IMR-90 (cell line): ENCODE data around the gene GPC5. TPM values are rescaled to one million over a fixed set of nuclear protein-coding genes. Genes with fewer than 3 reads are reported as not detected.

Source experiments
- ATAC-seq: fragments of 200-7000 bp; cut with Tn5 transposase; 2 replicates; pipeline ENCODE4 v1.9.1; 2020; ENCODE audit warnings: low read depth, mild to moderate bottlenecking, moderate library complexity
- BruUV-seq: library from RNA; stranded (reverse); fragments of 400-500 nt; replicated peaks from 2 replicates; lab custom pipeline; 2021; lab: Mats Ljungman, UMichigan
- CTCF ChIA-PET: fragments of 300-600 bp; formaldehyde crosslinking; extraction: SDS; loops from one replicate; lab custom pipeline; 2021; ENCODE audit warnings: antibody characterized with exemption; lab: Yijun Ruan, JAX
- POLR2A ChIA-PET: fragments of 300-600 bp; sonication (Branson Sonifier 250); formaldehyde crosslinking; loops from one replicate; lab custom pipeline; 2022; ENCODE audit warnings: antibody characterized with exemption; ENCODE audit not compliant: unreplicated experiment; lab: Charles Lee
- DNase-seq: peaks from one replicate; pipeline ENCODE4 v3.0.0; 2013
- H2AFZ ChIP-seq: replicated peaks from 2 replicates; pipeline ENCODE3; 2013; ENCODE audit warnings: low read length, mild to moderate bottlenecking; ENCODE audit not compliant: poor library complexity
- H2AK5ac ChIP-seq: 2 replicates; pipeline ENCODE4 v1.6.1; 2013; ENCODE audit warnings: low read depth, low read length, inconsistent platforms
- H2AK9ac ChIP-seq: replicated peaks from 2 replicates; pipeline ENCODE3; 2013; ENCODE audit warnings: mild to moderate bottlenecking, low read depth, low read length, moderate library complexity; ENCODE audit not compliant: poor library complexity
- H2BK120ac ChIP-seq: 2 replicates; pipeline ENCODE4 v1.6.1; 2013; ENCODE audit warnings: low read depth, low read length, inconsistent platforms
- H2BK15ac ChIP-seq: 3 replicates; pipeline ENCODE4 v1.6.1; 2013; ENCODE audit warnings: low read depth, low read length, inconsistent platforms
- H2BK20ac ChIP-seq: 2 replicates; pipeline ENCODE4 v1.6.1; 2013; ENCODE audit warnings: low read depth, mild to moderate bottlenecking, inconsistent platforms, low read length, moderate library complexity
- H2BK5ac ChIP-seq: 2 replicates; pipeline ENCODE4 v1.6.1; 2013; ENCODE audit warnings: mild to moderate bottlenecking, low read depth, low read length, inconsistent platforms; ENCODE audit not compliant: poor library complexity, severe bottlenecking
- H3K14ac ChIP-seq: replicated peaks from 2 replicates; pipeline ENCODE4 v1.6.1; 2013; ENCODE audit warnings: low read depth, low read length, inconsistent platforms
- H3K18ac ChIP-seq: 2 replicates; pipeline ENCODE4 v1.6.1; 2013; ENCODE audit warnings: low read depth, low read length, control low read depth
- H3K23ac ChIP-seq: 2 replicates; pipeline ENCODE4 v1.6.1; 2013; ENCODE audit warnings: low read depth, low read length, inconsistent platforms
- H3K27ac ChIP-seq: 2 replicates; pipeline ENCODE4 v1.5.1; 2013; ENCODE audit warnings: mild to moderate bottlenecking, control low read depth, low read length; ENCODE audit not compliant: insufficient read depth
- H3K27me3 ChIP-seq: 2 replicates; pipeline ENCODE4 v1.6.1; 2013; ENCODE audit warnings: low read length; ENCODE audit not compliant: control insufficient read depth, insufficient read depth
- H3K36me3 ChIP-seq: 2 replicates; pipeline ENCODE4 v1.6.1; 2013; ENCODE audit warnings: low read length, mixed read lengths; ENCODE audit not compliant: control insufficient read depth, insufficient read depth
- H3K4ac ChIP-seq: 2 replicates; pipeline ENCODE4 v1.6.1; 2013; ENCODE audit warnings: low read depth, low read length, inconsistent platforms
- H3K4me1 ChIP-seq: 2 replicates; pipeline ENCODE4 v1.6.1; 2013; ENCODE audit warnings: low read length, mixed read lengths; ENCODE audit not compliant: control insufficient read depth, insufficient read depth
- H3K4me2 ChIP-seq: 2 replicates; pipeline ENCODE4 v1.6.1; 2013; ENCODE audit warnings: low read depth, mild to moderate bottlenecking, control low read depth, low read length, moderate library complexity
- H3K4me3 ChIP-seq: 2 replicates; pipeline ENCODE4 v1.5.1; 2013; ENCODE audit warnings: low read depth, mild to moderate bottlenecking, control low read depth, low read length, moderate library complexity; ENCODE audit not compliant: insufficient read depth
- H3K56ac ChIP-seq: 2 replicates; pipeline ENCODE4 v1.6.1; 2013; ENCODE audit warnings: low read length, inconsistent platforms; ENCODE audit not compliant: insufficient read depth; ENCODE audit errors: extremely low read depth
- H3K79me1 ChIP-seq, 2 experiments: 2 replicates each; pipeline ENCODE4 v1.6.1; 2013; ENCODE audit warnings: low read length in 2 of 2, inconsistent platforms in 1 of 2, low read depth in 1 of 2
- H3K9ac ChIP-seq: 2 replicates; pipeline ENCODE4 v1.6.1; 2013; ENCODE audit warnings: low read depth, low read length, control low read depth
- H3K9me1 ChIP-seq: 2 replicates; pipeline ENCODE4 v1.6.1; 2013; ENCODE audit warnings: low read length, inconsistent platforms; ENCODE audit not compliant: insufficient read depth
- H3K9me3 ChIP-seq: 2 replicates; pipeline ENCODE4 v1.6.1; 2013; ENCODE audit warnings: low read length; ENCODE audit not compliant: control insufficient read depth, insufficient read depth
- H4K20me1 ChIP-seq: 2 replicates; pipeline ENCODE4 v1.6.1; 2013; ENCODE audit warnings: low read length, inconsistent platforms; ENCODE audit not compliant: insufficient read depth
- H4K5ac ChIP-seq: 2 replicates; pipeline ENCODE4 v1.6.1; 2013; ENCODE audit warnings: mild to moderate bottlenecking, low read depth, low read length, control low read depth
- H4K8ac ChIP-seq, 2 experiments: 2 replicates each; pipeline ENCODE4 v1.6.1; 2013; ENCODE audit warnings: low read depth in 2 of 2, low read length in 2 of 2, control low read depth in 1 of 2, inconsistent platforms in 1 of 2
- H4K91ac ChIP-seq: 2 replicates; pipeline ENCODE4 v1.6.1; 2013; ENCODE audit warnings: low read depth, low read length, inconsistent platforms; ENCODE audit not compliant: insufficient read depth
- CEBPB ChIP-seq: IDR thresholded peaks from 2 replicates; pipeline ENCODE4 v1.6.1; 2012; ENCODE audit warnings: low read depth, low read length, improper control_type of control experiment
- CHD1 ChIP-seq: IDR thresholded peaks from 2 replicates; pipeline ENCODE4 v1.6.1; 2012; ENCODE audit warnings: low read depth, low read length, improper control_type of control experiment
- MAZ ChIP-seq: IDR thresholded peaks from 2 replicates; pipeline ENCODE4 v1.6.1; 2012; ENCODE audit warnings: low read depth, mild to moderate bottlenecking, low read length, improper control_type of control experiment, moderate library complexity, borderline replicate concordance
- RFX5 ChIP-seq: IDR thresholded peaks from 2 replicates; pipeline ENCODE4 v1.8.0; 2012; ENCODE audit warnings: low read depth, mild to moderate bottlenecking, low read length, moderate library complexity
- WGBS, 2 experiments: methylation state at CpG; one replicate each; pipeline versions ENCODE4 v1.1.5 to v1.1.7; 2013; ENCODE audit warnings: missing lambda C conversion rate in 2 of 2; ENCODE audit not compliant: insufficient read length in 1 of 2; ENCODE audit errors: extremely low coverage in 2 of 2; 5-methylcytosine and 5-hydroxymethylcytosine counted together
- dilution Hi-C: fragments of 300-500 bp; cut with HindIII; formaldehyde crosslinking; loops from one replicate; pipeline ENCODE4 v1.14.3; 2018; ENCODE audit warnings: low sequenced_read_pairs; ENCODE audit not compliant: unreplicated experiment
- in situ Hi-C: fragments of 300-500 bp; cut with MboI; formaldehyde crosslinking; loops from 3 replicates; pipeline ENCODE4 v1.14.3; 2019; ENCODE audit warnings: low sequenced_read_pairs, inconsistent platforms, mixed read lengths
- intact Hi-C: fragments of 100-400 bp; cut with micrococcal nuclease; formaldehyde crosslinking; loops from 2 replicates; pipeline ENCODE4 v1.10.0; 2022
- polyA plus RNA-seq, 3 experiments: library from polyadenylated mRNA; depleted of rRNA; stranded (reverse); fragments of >200 nt; gene quantifications; 2 replicates each; pipeline ENCODE4 v1.2.3, GENCODE V29; 2012; ENCODE audit warnings: low replicate concordance in 1 of 3
- total RNA-seq: library from RNA; depleted of rRNA; stranded (reverse); fragments of >200 nt; gene quantifications from 2 replicates; pipeline ENCODE4 v1.2.3, GENCODE V29; 2012
- TF ChIP-seq, protein P1 (sequence below): fragments of 150-350 bp; IDR thresholded peaks from 2 replicates; pipeline ENCODE4 v1.6.1; 2017; ENCODE audit warnings: mild to moderate bottlenecking, antibody characterized with exemption, low read length, low read depth
- TF ChIP-seq, protein P2 (sequence below): conservative IDR thresholded peaks from 2 replicates; pipeline ENCODE4 v1.5.1; 2012; ENCODE audit warnings: mild to moderate bottlenecking, low read depth, low read length, improper control_type of control experiment
- TF ChIP-seq, protein P3 (sequence below): fragments of 150-350 bp; IDR thresholded peaks from 2 replicates; pipeline ENCODE4 v1.6.1; 2016; ENCODE audit warnings: low read depth, mild to moderate bottlenecking, low read length, moderate library complexity, borderline replicate concordance

Gene GPC5
- total and polyA plus RNA-seq, 2 of the 4 experiments (the other 2 are of a cell fraction) = 0.94 to 1.8 TPM

DNA sequence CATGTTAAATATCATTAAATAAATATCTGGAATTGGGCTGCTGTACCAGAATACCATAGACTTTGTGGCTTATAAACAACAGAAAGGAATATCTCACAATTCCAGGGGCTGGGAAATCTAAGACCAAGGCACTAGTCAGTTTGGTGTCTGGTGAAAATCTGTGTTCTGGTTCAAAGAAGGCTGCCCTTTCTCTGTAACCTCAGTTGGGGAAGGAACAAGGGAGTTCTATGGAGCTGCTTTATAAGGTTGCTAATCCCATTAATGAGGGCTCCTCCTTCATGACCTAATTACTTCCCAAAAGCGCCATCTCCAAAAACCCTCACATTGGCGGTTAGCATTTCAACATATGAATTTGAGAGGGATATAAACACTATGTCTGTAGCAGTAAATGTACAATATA lies 480.9 kb downstream of the GPC5 start:
- Histone ChIP-seq H3K9me1 (no peaks in the 10 kb centered on the region), H2AK9ac (no peak overlapping the region)

More for the DNA sequence above, 480.9 kb downstream of the GPC5 start:
- Histone ChIP-seq H2BK5ac (no peak overlapping the region), H4K20me1 (no peaks in the 10 kb centered on the region), H4K8ac (no peak overlapping the region), H3K4me1 (no peaks in the 10 kb centered on the region), H3K14ac (no peak overlapping the region), H4K5ac (no peak overlapping the region), H2AK5ac (no peak overlapping the region), H3K4me2 (no peak overlapping the region), H3K36me3 (no peaks in the 10 kb centered on the region), H3K79me1 (no peaks in the 10 kb centered on the region), H3K4me3 (no peak overlapping the region), H3K9me3 (no peaks in the 10 kb centered on the region), H3K56ac (no peak overlapping the region), H3K27me3 (no peaks in the 10 kb centered on the region), H3K27ac (no peak overlapping the region), H4K91ac (no peak overlapping the region), H2AFZ (no peak overlapping the region), H3K9ac (no peak overlapping the region), H3K4ac (no peak overlapping the region), H3K23ac (no peak overlapping the region), H3K18ac (no peak overlapping the region), H2BK120ac (no peak overlapping the region), H2BK20ac (no peak overlapping the region), H2BK15ac (no peak overlapping the region)
- in situ Hi-C loops = no loop called here
- BruUV-seq = no TSS peak
- intact Hi-C loops = no loop called here
- DNase-seq (no peak), ATAC-seq (no peak)
- no peak for TF ChIP-seq CHD1
- TF ChIP-seq, protein P1, sequence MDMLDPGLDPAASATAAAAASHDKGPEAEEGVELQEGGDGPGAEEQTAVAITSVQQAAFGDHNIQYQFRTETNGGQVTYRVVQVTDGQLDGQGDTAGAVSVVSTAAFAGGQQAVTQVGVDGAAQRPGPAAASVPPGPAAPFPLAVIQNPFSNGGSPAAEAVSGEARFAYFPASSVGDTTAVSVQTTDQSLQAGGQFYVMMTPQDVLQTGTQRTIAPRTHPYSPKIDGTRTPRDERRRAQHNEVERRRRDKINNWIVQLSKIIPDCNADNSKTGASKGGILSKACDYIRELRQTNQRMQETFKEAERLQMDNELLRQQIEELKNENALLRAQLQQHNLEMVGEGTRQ = no peak
- TF ChIP-seq, protein P2, sequence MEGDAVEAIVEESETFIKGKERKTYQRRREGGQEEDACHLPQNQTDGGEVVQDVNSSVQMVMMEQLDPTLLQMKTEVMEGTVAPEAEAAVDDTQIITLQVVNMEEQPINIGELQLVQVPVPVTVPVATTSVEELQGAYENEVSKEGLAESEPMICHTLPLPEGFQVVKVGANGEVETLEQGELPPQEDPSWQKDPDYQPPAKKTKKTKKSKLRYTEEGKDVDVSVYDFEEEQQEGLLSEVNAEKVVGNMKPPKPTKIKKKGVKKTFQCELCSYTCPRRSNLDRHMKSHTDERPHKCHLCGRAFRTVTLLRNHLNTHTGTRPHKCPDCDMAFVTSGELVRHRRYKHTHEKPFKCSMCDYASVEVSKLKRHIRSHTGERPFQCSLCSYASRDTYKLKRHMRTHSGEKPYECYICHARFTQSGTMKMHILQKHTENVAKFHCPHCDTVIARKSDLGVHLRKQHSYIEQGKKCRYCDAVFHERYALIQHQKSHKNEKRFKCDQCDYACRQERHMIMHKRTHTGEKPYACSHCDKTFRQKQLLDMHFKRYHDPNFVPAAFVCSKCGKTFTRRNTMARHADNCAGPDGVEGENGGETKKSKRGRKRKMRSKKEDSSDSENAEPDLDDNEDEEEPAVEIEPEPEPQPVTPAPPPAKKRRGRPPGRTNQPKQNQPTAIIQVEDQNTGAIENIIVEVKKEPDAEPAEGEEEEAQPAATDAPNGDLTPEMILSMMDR = no peak
- TF ChIP-seq RFX5 = no peak
- TF ChIP-seq MAZ = no peak
- TF ChIP-seq CEBPB = no peak
- TF ChIP-seq, protein P3, sequence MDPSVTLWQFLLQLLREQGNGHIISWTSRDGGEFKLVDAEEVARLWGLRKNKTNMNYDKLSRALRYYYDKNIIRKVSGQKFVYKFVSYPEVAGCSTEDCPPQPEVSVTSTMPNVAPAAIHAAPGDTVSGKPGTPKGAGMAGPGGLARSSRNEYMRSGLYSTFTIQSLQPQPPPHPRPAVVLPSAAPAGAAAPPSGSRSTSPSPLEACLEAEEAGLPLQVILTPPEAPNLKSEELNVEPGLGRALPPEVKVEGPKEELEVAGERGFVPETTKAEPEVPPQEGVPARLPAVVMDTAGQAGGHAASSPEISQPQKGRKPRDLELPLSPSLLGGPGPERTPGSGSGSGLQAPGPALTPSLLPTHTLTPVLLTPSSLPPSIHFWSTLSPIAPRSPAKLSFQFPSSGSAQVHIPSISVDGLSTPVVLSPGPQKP = no peak
- WGBS, 2 experiments = no CpG with 5 or more reads among the region's 2 CpGs
- dilution Hi-C loops = no loop called here
- ChIA-PET POLR2A (no interaction called here), CTCF (no interaction called here)
